SK-N-SH (cell line): ENCODE measurements around the gene B4GALNT2. TPM values are rescaled to one million over a fixed set of nuclear protein-coding genes. Genes with fewer than 3 reads are reported as not detected.
"Not testable (repeated sequence)": the region's sequence is repeated elsewhere in the genome, so short reads cannot be mapped to it uniquely, and the experiment has no call there.

Experiments used
- CTCF ChIA-PET: fragments of 300-600, 350-600 bp; formaldehyde crosslinking; extraction: SDS; loops from one replicate; lab custom pipeline; 2021; lab: Yijun Ruan, JAX
- POLR2A ChIA-PET: fragments of 350-600 bp; sonication (Branson Sonifier 250); formaldehyde crosslinking; extraction: SDS; loops from one replicate; lab custom pipeline; 2020; ENCODE audit warnings: antibody characterized with exemption, inconsistent platforms; lab: Yijun Ruan, JAX
- DNase-seq: peaks from one replicate; pipeline ENCODE4 v3.0.0; 2012
- H2AFZ ChIP-seq: fragments of 200-600 bp; sonication (generic); 2 replicates; pipeline ENCODE4 v1.8.1; 2016; ENCODE audit warnings: antibody characterized with exemption, mild to moderate bottlenecking, low read depth
- H3F3A ChIP-seq: fragments of 200-600 bp; sonication (generic); replicated peaks from 2 replicates; pipeline ENCODE3; 2016; ENCODE audit warnings: antibody characterized with exemption, mild to moderate bottlenecking; ENCODE audit not compliant: insufficient read depth
- H3K27ac ChIP-seq, 2 experiments: fragments of 200-500 bp in 1 of 2; fragments of 200-600 bp in 1 of 2; sonication (Bioruptor generic) in 1 of 2; sonication (generic), shearing (Covaris generic) in 1 of 2; 2 replicates each; pipeline versions ENCODE4 v1.5.1 to v1.6.1; 2014 to 2016; ENCODE audit warnings: low read depth in 2 of 2, inconsistent platforms in 1 of 2, low read length in 1 of 2, mild to moderate bottlenecking in 1 of 2, mixed read lengths in 1 of 2
- H3K27me3 ChIP-seq: fragments of 200-600 bp; sonication (generic), shearing (Covaris generic); 2 replicates; pipeline ENCODE4 v1.6.1; 2016; ENCODE audit warnings: mixed run types; ENCODE audit not compliant: insufficient read depth
- H3K36me3 ChIP-seq, 2 experiments: fragments of 200-500 bp in 1 of 2; fragments of 200-600 bp in 1 of 2; sonication (Bioruptor generic) in 1 of 2; sonication (generic) in 1 of 2; replicated peaks in 1 of 2; 2 replicates each; pipeline versions ENCODE3 to v1.5.1; 2014 to 2016; ENCODE audit warnings: low read length in 1 of 2, mild to moderate bottlenecking in 1 of 2; ENCODE audit not compliant: insufficient read depth in 2 of 2, control insufficient read depth in 1 of 2
- H3K4me1 ChIP-seq, 2 experiments: fragments of 200-500 bp in 1 of 2; fragments of 200-600 bp in 1 of 2; sonication (Bioruptor generic) in 1 of 2; sonication (generic), shearing (Covaris generic) in 1 of 2; 2 replicates each; pipeline versions ENCODE4 v1.5.1 to v1.6.1; 2014 to 2016; ENCODE audit warnings: low read depth in 1 of 2, low read length in 1 of 2, mixed run types in 1 of 2; ENCODE audit not compliant: insufficient read depth in 2 of 2, control insufficient read depth in 1 of 2
- H3K4me2 ChIP-seq: fragments of 200-600 bp; sonication (generic), shearing (Covaris generic); 2 replicates; pipeline ENCODE4 v1.6.1; 2017; ENCODE audit warnings: mixed run types
- H3K4me3 ChIP-seq, 2 experiments: fragments of 200-500 bp in 1 of 2; fragments of 200-600 bp in 1 of 2; sonication (Bioruptor generic) in 1 of 2; sonication (generic), shearing (Covaris generic) in 1 of 2; 2 replicates each; pipeline versions ENCODE4 v1.5.1 to v1.8.1; 2014 to 2016; ENCODE audit warnings: low read depth in 2 of 2, inconsistent platforms in 1 of 2, low read length in 1 of 2, mild to moderate bottlenecking in 1 of 2, mixed read lengths in 1 of 2, moderate library complexity in 1 of 2
- H3K79me2 ChIP-seq: fragments of 200-600 bp; sonication (generic); 2 replicates; pipeline ENCODE4 v1.8.1; 2017; ENCODE audit warnings: mild to moderate bottlenecking; ENCODE audit not compliant: insufficient read depth
- H3K9ac ChIP-seq: fragments of 200-600 bp; sonication (generic); 2 replicates; pipeline ENCODE4 v1.6.1; 2017; ENCODE audit warnings: mixed run types
- H3K9me2 ChIP-seq: fragments of 200-600 bp; sonication (generic); 2 replicates; pipeline ENCODE4 v1.6.1; 2017; ENCODE audit warnings: mixed run types
- H3K9me3 ChIP-seq: fragments of 200-600 bp; sonication (generic); 2 replicates; pipeline ENCODE4 v1.6.1; 2017; ENCODE audit warnings: mixed run types, mild to moderate bottlenecking, moderate library complexity
- H4K20me1 ChIP-seq: fragments of 200-600 bp; sonication (generic); 2 replicates; pipeline ENCODE4 v1.6.1; 2017; ENCODE audit warnings: mild to moderate bottlenecking, mixed run types; ENCODE audit not compliant: insufficient read depth
- CHD2 ChIP-seq: fragments of 150-350 bp; IDR thresholded peaks from 2 replicates; pipeline ENCODE4 v1.6.1; 2018; ENCODE audit warnings: low read length; ENCODE audit not compliant: partially characterized antibody
- EP300 ChIP-seq, 2 experiments: IDR thresholded peaks; 2 replicates each; pipeline versions ENCODE4 v1.4.0 to v1.6.1; 2012; ENCODE audit warnings: borderline replicate concordance in 1 of 2, low read depth in 1 of 2, low read length in 1 of 2
- GATA2 ChIP-seq: sonication (generic); formaldehyde crosslinking; IDR thresholded peaks from 2 replicates; pipeline ENCODE4 v1.5.0; 2020; ENCODE audit warnings: mild to moderate bottlenecking, missing genetic modification reagents
- MXI1 ChIP-seq: IDR thresholded peaks from 2 replicates; pipeline ENCODE4 v1.6.1; 2012; ENCODE audit warnings: mild to moderate bottlenecking, low read depth, low read length, improper control_type of control experiment
- POLR2AphosphoS5 ChIP-seq: IDR thresholded peaks from 2 replicates; pipeline ENCODE4 v1.6.1; 2012; ENCODE audit warnings: low read depth, low read length
- RAD21 ChIP-seq: IDR thresholded peaks from 2 replicates; pipeline ENCODE4 v1.6.1; 2012; ENCODE audit warnings: mild to moderate bottlenecking, low read length
- RXRA ChIP-seq: IDR thresholded peaks from 2 replicates; pipeline ENCODE4 v1.4.0; 2012; ENCODE audit warnings: low read depth, mild to moderate bottlenecking, borderline replicate concordance
- TAF1 ChIP-seq: IDR thresholded peaks from 2 replicates; pipeline ENCODE4 v1.6.1; 2012; ENCODE audit warnings: low read depth, mild to moderate bottlenecking, low read length, moderate library complexity, borderline replicate concordance
- TCF12 ChIP-seq: IDR thresholded peaks from 2 replicates; pipeline ENCODE4 v1.4.0; 2012
- TEAD4 ChIP-seq: IDR thresholded peaks from 2 replicates; pipeline ENCODE4 v1.4.0; 2012; ENCODE audit warnings: mild to moderate bottlenecking, borderline replicate concordance; ENCODE audit not compliant: insufficient read depth
- ZBTB33 ChIP-seq: IDR thresholded peaks from 2 replicates; pipeline ENCODE4 v1.4.0; 2012; ENCODE audit warnings: low read depth, borderline replicate concordance
- WGBS: methylation state at CpG from one replicate; pipeline ENCODE4 v1.1.6; 2017; ENCODE audit warnings: low lambda C conversion rate; 5-methylcytosine and 5-hydroxymethylcytosine counted together
- polyA plus RNA-seq, 3 experiments: library from polyadenylated mRNA; depleted of rRNA; stranded (reverse); fragments of >200 nt; gene quantifications; 2 replicates each; pipeline ENCODE4 v1.2.3, GENCODE V29; 2012
- TF ChIP-seq, protein P1 (sequence below): IDR thresholded peaks from 2 replicates; pipeline ENCODE4 v1.6.1; 2012; ENCODE audit warnings: mild to moderate bottlenecking, low read depth, low read length, moderate library complexity

Gene B4GALNT2
- polyA plus RNA-seq, 1 of the 3 experiments (the other 2 are of a cell fraction): not detected

GRCh38 chr17:49101054-49101534 lies 31.5 kb upstream of the B4GALNT2 start:
- H2AFZ ChIP-seq: no peak overlapping the region
- no peaks in the 10 kb centered on the region for H4K20me1 ChIP-seq
- no peaks in the 10 kb centered on the region for H3K9me3 ChIP-seq
- H3K27ac ChIP-seq: peak overlapping the region in 1 of 2 experiments; percentile 60; a peak in 1 of 4 replicates
- CTCF ChIA-PET: interaction anchor here (1.0 kb wide), 1 partner anchor 13 kb away, joined by 3 read pairs; no protein-coding TSS in a partner anchor
- peaks cover 17% of the 10 kb centered on the region for H3F3A ChIP-seq
- no peak overlapping the region for H3K4me2 ChIP-seq
- H3K36me3 ChIP-seq: no peaks in the 10 kb centered on the region
- H3K9ac ChIP-seq: no peak overlapping the region
- no peaks in the 10 kb centered on the region; the same call in 1 of the 2 replicates for H3K27me3 ChIP-seq
- POLR2A ChIA-PET: no interaction called here
- DNase-seq: no peak
- H3K9me2 ChIP-seq: no peaks in the 10 kb centered on the region
- no peak for TF ChIP-seq GATA2 (CRISPR knock-in tag)
- TF ChIP-seq, protein P1, sequence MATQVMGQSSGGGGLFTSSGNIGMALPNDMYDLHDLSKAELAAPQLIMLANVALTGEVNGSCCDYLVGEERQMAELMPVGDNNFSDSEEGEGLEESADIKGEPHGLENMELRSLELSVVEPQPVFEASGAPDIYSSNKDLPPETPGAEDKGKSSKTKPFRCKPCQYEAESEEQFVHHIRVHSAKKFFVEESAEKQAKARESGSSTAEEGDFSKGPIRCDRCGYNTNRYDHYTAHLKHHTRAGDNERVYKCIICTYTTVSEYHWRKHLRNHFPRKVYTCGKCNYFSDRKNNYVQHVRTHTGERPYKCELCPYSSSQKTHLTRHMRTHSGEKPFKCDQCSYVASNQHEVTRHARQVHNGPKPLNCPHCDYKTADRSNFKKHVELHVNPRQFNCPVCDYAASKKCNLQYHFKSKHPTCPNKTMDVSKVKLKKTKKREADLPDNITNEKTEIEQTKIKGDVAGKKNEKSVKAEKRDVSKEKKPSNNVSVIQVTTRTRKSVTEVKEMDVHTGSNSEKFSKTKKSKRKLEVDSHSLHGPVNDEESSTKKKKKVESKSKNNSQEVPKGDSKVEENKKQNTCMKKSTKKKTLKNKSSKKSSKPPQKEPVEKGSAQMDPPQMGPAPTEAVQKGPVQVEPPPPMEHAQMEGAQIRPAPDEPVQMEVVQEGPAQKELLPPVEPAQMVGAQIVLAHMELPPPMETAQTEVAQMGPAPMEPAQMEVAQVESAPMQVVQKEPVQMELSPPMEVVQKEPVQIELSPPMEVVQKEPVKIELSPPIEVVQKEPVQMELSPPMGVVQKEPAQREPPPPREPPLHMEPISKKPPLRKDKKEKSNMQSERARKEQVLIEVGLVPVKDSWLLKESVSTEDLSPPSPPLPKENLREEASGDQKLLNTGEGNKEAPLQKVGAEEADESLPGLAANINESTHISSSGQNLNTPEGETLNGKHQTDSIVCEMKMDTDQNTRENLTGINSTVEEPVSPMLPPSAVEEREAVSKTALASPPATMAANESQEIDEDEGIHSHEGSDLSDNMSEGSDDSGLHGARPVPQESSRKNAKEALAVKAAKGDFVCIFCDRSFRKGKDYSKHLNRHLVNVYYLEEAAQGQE: no peak
- no peak for TF ChIP-seq TAF1
- TF ChIP-seq TEAD4: no peak
- TF ChIP-seq TCF12: no peak
- TF ChIP-seq CHD2: no peak
- no peak for TF ChIP-seq RAD21
- no peak for TF ChIP-seq ZBTB33
- no peak for TF ChIP-seq RXRA
- no peak for TF ChIP-seq POLR2AphosphoS5
- TF ChIP-seq EP300 (IDR thresholded peaks at IDR 0.05; ENCODE audit: borderline replicate concordance in 1 of 2, low read depth in 1 of 2, low read length in 1 of 2): no peak
- TF ChIP-seq MXI1: no peak
- 0 out of 4 replicates have a peak, but pooled peaks cover 0 to 5% of the 10 kb centered on the region in 2 experiments for H3K4me1 ChIP-seq
- no peaks in the 10 kb centered on the region for H3K79me2 ChIP-seq
- H3K4me3 ChIP-seq: no peak overlapping the region
- 42% methylated on average over 4 of the region's 4 CpGs for WGBS

DNA sequence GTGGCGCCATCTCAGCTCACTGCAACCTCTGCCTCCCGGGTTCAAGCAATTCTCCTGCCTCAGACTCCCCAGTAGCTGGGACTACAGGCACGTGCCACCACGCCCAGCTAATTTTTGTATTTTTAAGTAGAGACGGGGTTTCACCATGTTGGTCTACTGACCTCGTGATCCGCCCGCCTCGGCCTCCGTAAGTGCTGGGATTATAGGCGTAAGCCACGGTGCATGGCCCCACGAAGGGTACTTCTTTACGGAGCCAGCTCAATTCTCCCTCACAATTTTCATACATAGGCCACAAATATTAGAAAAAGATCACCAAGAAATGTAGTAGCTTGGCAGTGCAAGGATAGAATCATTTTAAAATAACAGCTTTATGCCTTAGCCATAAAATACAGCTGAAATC lies 29.2 kb upstream of the B4GALNT2 start:
- POLR2A ChIA-PET, H3K36me3 ChIP-seq, DNase-seq, H3K9me2 ChIP-seq, H3K27ac ChIP-seq, H3K4me2 ChIP-seq, H4K20me1 ChIP-seq, H3K9ac ChIP-seq, H3K9me3 ChIP-seq, H3K27me3 ChIP-seq, H3K4me3 ChIP-seq, H3K79me2 ChIP-seq: not testable (repeated sequence)
- Histone ChIP-seq H3K4me1 (peaks cover 0 to 14% of the 10 kb centered on the region in 2 experiments; a peak in 2 of 4 replicates), H2AFZ (peak overlapping the region; percentile 48; the same call in 1 of the 2 replicates), H3F3A (peaks cover 30% of the 10 kb centered on the region)
- 45% methylated on average over 14 of the region's 14 CpGs for WGBS
- CTCF ChIA-PET: interaction anchor here (0.7 to 1.7 kb wide), 3 partner anchors 9 to 409 kb away, joined by 3 to 5 read pairs (median 3); no protein-coding TSS in a partner anchor
